Transverse colon (tissue), 4 donors: ENCODE measurements around the gene TRIM56. TPM values are rescaled to one million over a fixed set of nuclear protein-coding genes. Genes with fewer than 3 reads are reported as not detected.

Source experiments
- DNase-seq: peaks from one replicate; pipeline ENCODE4 v3.0.0-alpha.2; 2019
- H3K27ac ChIP-seq, 4 donors: fragments of 200-600 bp; sonication (generic); 2 replicates each; pipeline ENCODE4 v1.5.1; 2016 to 2018; ENCODE audit warnings: inconsistent platforms in 4 of 4
- H3K27me3 ChIP-seq: fragments of 200-600 bp; sonication (generic); 2 replicates; pipeline ENCODE4 v1.5.1; 2017; ENCODE audit warnings: inconsistent platforms
- H3K36me3 ChIP-seq, 4 donors: fragments of 200-600 bp; sonication (generic); 2 replicates each; pipeline ENCODE4 v1.5.1; 2017 to 2019; ENCODE audit warnings: inconsistent platforms in 4 of 4
- H3K4me1 ChIP-seq, 4 donors: fragments of 200-600 bp; sonication (generic); 2 replicates each; pipeline ENCODE4 v1.5.1; 2017 to 2020; ENCODE audit warnings: inconsistent platforms in 4 of 4
- H3K4me3 ChIP-seq, 4 donors: fragments of 200-600 bp; sonication (generic); 1 replicate in 1 of 4; 2 replicates in 3 of 4; pipeline versions ENCODE4 v1.5.1 to v1.6.1; 2017 to 2019; ENCODE audit warnings: inconsistent platforms in 4 of 4
- H3K9me3 ChIP-seq, 2 donors: fragments of 200-600 bp; sonication (generic); 2 replicates each; pipeline ENCODE4 v1.5.1; 2017 to 2019; ENCODE audit warnings: inconsistent platforms in 2 of 2
- CTCF ChIP-seq, 5 experiments: fragments of 200-600 bp in 3 of 5; fragments of 450-650 bp in 2 of 5; sonication (generic) in 3 of 5; IDR thresholded peaks; 1 replicate in 2 of 5; 2 replicates in 3 of 5; pipeline ENCODE4 v1.5.1; 2016 to 2017; ENCODE audit warnings: antibody characterized with exemption in 5 of 5, inconsistent platforms in 3 of 5, mild to moderate bottlenecking in 2 of 5, moderate library complexity in 1 of 5
- EP300 ChIP-seq: sonication (generic); formaldehyde crosslinking; IDR thresholded peaks from one replicate; pipeline ENCODE4 v1.6.1; 2017; ENCODE audit warnings: antibody characterized with exemption, low read depth
- POLR2A ChIP-seq: fragments of 450-650 bp; IDR thresholded peaks from one replicate; pipeline ENCODE4 v1.6.1; 2016; ENCODE audit warnings: antibody characterized with exemption, mild to moderate bottlenecking, moderate library complexity
- POLR2AphosphoS5 ChIP-seq, 3 donors: sonication (generic); formaldehyde crosslinking; IDR thresholded peaks; one replicate each; pipeline ENCODE4 v1.6.1; 2016; ENCODE audit warnings: antibody characterized with exemption in 3 of 3
- WGBS, 2 donors: methylation state at CpG; one replicate each; pipeline ENCODE4 v1.1.5; 2018; ENCODE audit warnings: low coverage in 1 of 2; 5-methylcytosine and 5-hydroxymethylcytosine counted together
- in situ Hi-C, 4 donors: fragments of 200-750 bp; cut with MboI; loops; one replicate each; pipeline versions ENCODE4 v1.15.0 to v1.15.1; 2017; ENCODE audit warnings: low sequenced_read_pairs in 3 of 4, low pct_ligation_motif_present in 1 of 4, low pct_unique_long_range_greater_than_20kb in 1 of 4
- intact Hi-C: fragments of 100-400 bp; cut with DNase I; formaldehyde crosslinking; loops from one replicate; pipeline ENCODE4 v1.15.1; 2023; ENCODE audit warnings: low total_unique reads
- total RNA-seq, 4 donors: library from RNA; depleted of rRNA; stranded (reverse); fragments of >200 nt; gene quantifications; one replicate each; pipeline ENCODE4 v1.1.0, GENCODE V29; 2016

Gene TRIM56
- total RNA-seq, 4 donors from 2014 or later, result 23.8 to 50.0 (median 35.1) TPM

- in situ Hi-C loops (no loop called here), intact Hi-C loops (no loop called here)
- TF ChIP-seq POLR2AphosphoS5 (IDR thresholded peaks at IDR 0.05) (no peak), CTCF (IDR thresholded peaks at IDR 0.05) (no peak), POLR2A (no peak), EP300 (no peak)
- Histone ChIP-seq H3K27ac (no peak overlapping the region), H3K27me3 (no peaks in the 10 kb centered on the region), H3K4me3 (no peak overlapping the region), H3K9me3 (no peaks in the 10 kb centered on the region), H3K4me1 (no peaks in the 10 kb centered on the region), H3K36me3 (no peaks in the 10 kb centered on the region)
- 65 to 100% methylated on average over 1 to 4 of the region's 8 CpGs for WGBS, 2 donors
- no peak for DNase-seq
These were observed 29.2 kb downstream of the TRIM56 start for GRCh38 chr7:101114492-101114891.

- intact Hi-C loops, result no loop called here
- Histone ChIP-seq H3K9me3 (no peaks in the 10 kb centered on the region), H3K4me1 (no peaks in the 10 kb centered on the region), H3K4me3 (no peak overlapping the region), H3K36me3 (no peaks in the 10 kb centered on the region), H3K27me3 (no peaks in the 10 kb centered on the region), H3K27ac (no peak overlapping the region)
- TF ChIP-seq CTCF (IDR thresholded peaks at IDR 0.05) (no peak), POLR2A (no peak), POLR2AphosphoS5 (IDR thresholded peaks at IDR 0.05) (no peak), EP300 (no peak)
- in situ Hi-C loops, result no loop called here
- DNase-seq, result no peak
- 82% methylated on average over 3 of the region's 3 CpGs; no CpG with 5 or more reads in 1 of the 2 donors for WGBS, 2 donors
These were observed 29.9 kb downstream of the TRIM56 start for GRCh38 chr7:101115215-101115614.

- peaks cover 0 to 6% (median 3%) of the 10 kb centered on the region in 4 donors for H3K4me1 ChIP-seq
- DNase-seq, result no peak
- H3K4me3 ChIP-seq, result no peak overlapping the region
- WGBS, 2 donors, result 79% methylated on average over 10 of the region's 10 CpGs; no CpG with 5 or more reads in 1 of the 2 donors
- no peak for TF ChIP-seq EP300
- TF ChIP-seq CTCF (IDR thresholded peaks at IDR 0.05), result no peak
- intact Hi-C loops, result no loop called here
- H3K36me3 ChIP-seq, result no peaks in the 10 kb centered on the region
- H3K27me3 ChIP-seq, result no peaks in the 10 kb centered on the region
- no peaks in the 10 kb centered on the region for H3K9me3 ChIP-seq
- in situ Hi-C loops, result no loop called here
- peak overlapping the region in 1 of 4 donors; percentile 21 for H3K27ac ChIP-seq
These were observed 31.6 kb downstream of the TRIM56 start for GRCh38 chr7:101116898-101117297.

GRCh38 chr7:101118856-101119255 is 33.6 kb downstream of the TRIM56 start:
- TF ChIP-seq EP300 (no peak), POLR2A (no peak), CTCF (IDR thresholded peaks at IDR 0.05) (no peak), POLR2AphosphoS5 (IDR thresholded peaks at IDR 0.05) (no peak)
- Histone ChIP-seq H3K36me3 (no peaks in the 10 kb centered on the region), H3K4me3 (no peak overlapping the region), H3K27me3 (no peaks in the 10 kb centered on the region), H3K4me1 (peaks cover 0 to 20% (median 7%) of the 10 kb centered on the region in 4 donors), H3K27ac (no peak overlapping the region), H3K9me3 (no peaks in the 10 kb centered on the region)
- in situ Hi-C loops, result no loop called here
- intact Hi-C loops, result no loop called here
- no peak for DNase-seq
- 71 to 75% methylated on average over 1 to 3 of the region's 3 CpGs for WGBS, 2 donors
